ENCODE data around the gene NBEAL2. TPM values are rescaled to one million over a fixed set of nuclear protein-coding genes. Genes with fewer than 3 reads are reported as not detected.

The NBEAL2 gene
- total and polyA plus RNA-seq, 2 of the 8 experiments (the other 6 are each of a cell fraction or from before 2014, with no cell fraction given) = 27.3 to 46.9 TPM

DNA sequence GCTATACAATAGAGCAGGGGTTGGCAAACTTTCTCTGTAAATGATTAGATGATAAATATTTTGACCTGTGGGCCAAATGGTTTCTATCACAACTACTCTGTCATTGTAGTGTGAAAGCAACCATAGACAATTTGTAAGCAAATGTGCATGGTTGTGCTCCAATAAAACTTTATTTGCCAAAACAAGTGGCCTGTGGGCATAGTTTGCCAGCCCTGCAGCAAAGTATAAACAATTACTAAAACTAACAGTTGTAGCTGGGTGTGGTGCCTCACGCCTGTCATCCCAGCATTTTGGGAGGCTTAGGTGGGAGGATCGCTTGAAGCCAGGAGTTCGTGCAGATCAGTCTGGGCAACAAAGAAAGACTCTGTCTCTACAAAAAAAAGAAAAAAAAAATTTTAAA is 61.6 kb downstream of the NBEAL2 start:
- Histone ChIP-seq H3K9ac (replicated peaks in 1 of 4; ENCODE audit: extremely low read depth in 1 of 4, low read depth in 3 of 4, low read length in 3 of 4) (no peak overlapping the region), H3K9me3 (ENCODE audit: insufficient read depth in 2 of 2, low read depth in 1 of 2, low read length in 1 of 2) (no peaks in the 10 kb centered on the region), H3K14ac (ENCODE audit: insufficient read length) (no peak overlapping the region), H4K20me1 (replicated peaks in 1 of 2; ENCODE audit: control insufficient read depth in 1 of 2, insufficient read depth in 2 of 2, low read length in 2 of 2) (no peaks in the 10 kb centered on the region), H2BK20ac (ENCODE audit: low read length) (no peak overlapping the region), H4K5ac (ENCODE audit: insufficient read length, low read depth, low read length) (no peak overlapping the region), H3K27me3 (replicated peaks in 1 of 4; ENCODE audit: control insufficient read depth in 3 of 4, extremely low read depth in 1 of 4, insufficient read depth in 3 of 4, low read length in 3 of 4) (no peaks in the 10 kb centered on the region), H4K8ac (ENCODE audit: extremely low read depth, insufficient read depth, low read length) (no peak overlapping the region), H3K4me2 (ENCODE audit: insufficient read depth in 1 of 2, low read depth in 2 of 2, low read length in 2 of 2) (no peak overlapping the region), H3K79me1 (ENCODE audit: low read depth, low read length) (no peaks in the 10 kb centered on the region), H3K36me3 (ENCODE audit: control insufficient read depth in 2 of 4, insufficient read depth in 4 of 4, low read length in 3 of 4) (peaks cover 5 to 52% (median 32%) of the 10 kb centered on the region in 4 experiments), H3K23me2 (ENCODE audit: low read depth, low read length) (no peaks in the 10 kb centered on the region), H2BK5ac (ENCODE audit: low read depth, low read length) (no peak overlapping the region), H4K91ac (replicated peaks; ENCODE audit: insufficient read length, low read length) (no peak overlapping the region), H3K56ac (replicated peaks; ENCODE audit: insufficient read length, low read depth, low read length) (no peak overlapping the region), H2BK120ac (replicated peaks; ENCODE audit: low read depth, low read length) (no peak overlapping the region), H3K18ac (ENCODE audit: extremely low read depth, low read length) (no peak overlapping the region), H3K4ac (replicated peaks; ENCODE audit: insufficient read length, low read depth, low read length) (no peak overlapping the region), H2BK12ac (ENCODE audit: low read depth, low read length) (no peak overlapping the region), H3K79me2 (ENCODE audit: control insufficient read depth in 1 of 2, insufficient read depth in 2 of 2, low read length in 2 of 2) (no peaks in the 10 kb centered on the region), H2AFZ (ENCODE audit: low read length) (no peak overlapping the region), H3K27ac (ENCODE audit: low read depth, low read length) (no peak overlapping the region), H2BK15ac (ENCODE audit: low read length) (no peak overlapping the region), H3K23ac (ENCODE audit: insufficient read length) (no peak overlapping the region), H3K4me3 (ENCODE audit: extremely low read depth in 1 of 4, insufficient read depth in 2 of 4, low read depth in 3 of 4, low read length in 4 of 4) (no peak overlapping the region), H3K4me1 (replicated peaks in 1 of 4; ENCODE audit: control insufficient read depth in 3 of 4, insufficient read depth in 4 of 4, low read length in 3 of 4) (no peaks in the 10 kb centered on the region), H2AK5ac (ENCODE audit: low read depth, low read length) (no peak overlapping the region)
- FAIRE-seq = no peak
- WGBS, 2 experiments (ENCODE audit: extremely low coverage in 1 of 2, insufficient coverage in 1 of 2, insufficient read length in 1 of 2, insufficient replicate concordance in 2 of 2, low coverage in 1 of 2, low lambda C conversion rate in 2 of 2, missing lambda C conversion rate in 1 of 2) = 95% methylated on average over 3 of the region's 3 CpGs; no CpG with 5 or more reads in 1 of the 2 experiments
- POLR2A ChIA-PET (ENCODE audit: partially characterized antibody) = no interaction called here
- CTCF ChIA-PET (ENCODE audit: partially characterized antibody) = interaction anchor here (0.7 to 1.1 kb wide), 4 partner anchors 9 to 152 kb away, joined by 3 read pairs; no protein-coding TSS in a partner anchor
- DNase-seq (ENCODE audit: low read depth in 1 of 2, low spot score in 2 of 2) = no peak
- TF ChIP-seq, protein P1, sequence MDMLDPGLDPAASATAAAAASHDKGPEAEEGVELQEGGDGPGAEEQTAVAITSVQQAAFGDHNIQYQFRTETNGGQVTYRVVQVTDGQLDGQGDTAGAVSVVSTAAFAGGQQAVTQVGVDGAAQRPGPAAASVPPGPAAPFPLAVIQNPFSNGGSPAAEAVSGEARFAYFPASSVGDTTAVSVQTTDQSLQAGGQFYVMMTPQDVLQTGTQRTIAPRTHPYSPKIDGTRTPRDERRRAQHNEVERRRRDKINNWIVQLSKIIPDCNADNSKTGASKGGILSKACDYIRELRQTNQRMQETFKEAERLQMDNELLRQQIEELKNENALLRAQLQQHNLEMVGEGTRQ (IDR thresholded peaks at IDR 0.05; ENCODE audit: low read length) = no peak
- TF ChIP-seq RNF2 (IDR thresholded peaks at IDR 0.05; ENCODE audit: borderline replicate concordance, low read depth, low read length, missing control alignments, poor library complexity, severe bottlenecking) (no peak), GTF2F1 (IDR thresholded peaks at IDR 0.05; ENCODE audit: borderline replicate concordance, low read depth, low read length) (no peak), HDAC2 (IDR thresholded peaks at IDR 0.05; ENCODE audit: borderline replicate concordance in 1 of 2, low read depth in 2 of 2, low read length in 2 of 2) (no peak), EZH2 (IDR thresholded peaks at IDR 0.05; ENCODE audit: low read depth, low read length, severe bottlenecking) (no peak), CHD2 (IDR thresholded peaks at IDR 0.05; ENCODE audit: low read length) (no peak), NRF1 (IDR thresholded peaks at IDR 0.05; ENCODE audit: low read depth, low read length) (no peak), NANOG (IDR thresholded peaks at IDR 0.05; ENCODE audit: insufficient read depth, low read depth, low read length, poor library complexity, severe bottlenecking) (no peak), PHF8 (conservative IDR thresholded peaks at IDR 0.05; ENCODE audit: low read depth, low read length) (no peak), KDM4A (IDR thresholded peaks at IDR 0.05; ENCODE audit: low read depth, low read length, severe bottlenecking) (no peak), SP1 (IDR thresholded peaks at IDR 0.05; ENCODE audit: low read depth, low read length) (no peak)
- TF ChIP-seq, protein P2, sequence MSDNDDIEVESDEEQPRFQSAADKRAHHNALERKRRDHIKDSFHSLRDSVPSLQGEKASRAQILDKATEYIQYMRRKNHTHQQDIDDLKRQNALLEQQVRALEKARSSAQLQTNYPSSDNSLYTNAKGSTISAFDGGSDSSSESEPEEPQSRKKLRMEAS (IDR thresholded peaks at IDR 0.05) = no peak
